K562 (cell line): ENCODE measurements around the gene SMG6. TPM values are rescaled to one million over a fixed set of nuclear protein-coding genes. Genes with fewer than 3 reads are reported as not detected.

ENCODE experiments used
- ATAC-seq: fragments of 200-7000 bp; cut with Tn5 transposase; 3 replicates; pipeline ENCODE4 v1.9.1; 2020; ENCODE audit warnings: moderate library complexity
- BruUV-seq: library from RNA; stranded (reverse); fragments of 400-500 nt; replicated peaks from 2 replicates; lab custom pipeline; 2021; lab: Mats Ljungman, UMichigan
- CTCF ChIA-PET: fragments of 300-600 bp; formaldehyde crosslinking; extraction: SDS; loops from one replicate; lab custom pipeline; 2021; ENCODE audit warnings: low intra/inter-chr PET ratio; lab: Yijun Ruan, JAX
- POLR2A ChIA-PET: fragments of 300-600, 350-650 bp; sonication (Branson Sonifier 250); formaldehyde crosslinking; extraction: SDS; loops from one replicate; lab custom pipeline; 2021; ENCODE audit warnings: antibody characterized with exemption, inconsistent platforms; lab: Yijun Ruan, JAX
- DNase-seq, 4 experiments: peaks; one replicate each; pipeline versions ENCODE4 v3.0.0 to v3.0.0-alpha.2; 2011 to 2018; ENCODE audit warnings: low spot score in 3 of 4, mixed read lengths in 3 of 4; ENCODE audit errors: extremely low read depth in 1 of 4
- FAIRE-seq: peaks from 2 replicates; lab custom pipeline; 2011; peaks lifted over from hg19 to GRCh38; lab: Jason Lieb, UNC
- H2AFZ ChIP-seq: 2 replicates; pipeline ENCODE4 v1.6.0; 2011; ENCODE audit warnings: low read depth, low read length, control low read depth, inconsistent platforms
- H3K27ac ChIP-seq: fragments of 200-600 bp; 3 replicates; pipeline ENCODE4 v1.8.0; 2011; ENCODE audit warnings: low read depth, mild to moderate bottlenecking, control low read depth, inconsistent platforms, low read length, moderate library complexity, mixed read lengths; ENCODE audit errors: extremely low read depth
- H3K27me3 ChIP-seq, 2 experiments: fragments of 300-600 bp in 1 of 2; 2 replicates in 1 of 2; 3 replicates in 1 of 2; pipeline versions ENCODE4 v1.6.0 to v1.8.0; 2011; ENCODE audit warnings: inconsistent platforms in 2 of 2, low read length in 2 of 2, mild to moderate bottlenecking in 1 of 2, mixed read lengths in 1 of 2, moderate library complexity in 1 of 2; ENCODE audit not compliant: control insufficient read depth in 2 of 2, insufficient read depth in 2 of 2
- H3K36me3 ChIP-seq: fragments of 300-600 bp; 3 replicates; pipeline ENCODE4 v1.8.0; 2011; ENCODE audit warnings: mild to moderate bottlenecking, low read length, inconsistent platforms; ENCODE audit not compliant: control insufficient read depth, insufficient read depth
- H3K4me1 ChIP-seq, 2 experiments: fragments of 200-600 bp in 1 of 2; replicated peaks in 1 of 2; 2 replicates in 1 of 2; 3 replicates in 1 of 2; pipeline versions ENCODE4 v1.5.1 to v1.8.0; 2011; ENCODE audit warnings: inconsistent platforms in 2 of 2, low read length in 2 of 2, mild to moderate bottlenecking in 1 of 2, mixed read lengths in 1 of 2, moderate library complexity in 1 of 2; ENCODE audit not compliant: control insufficient read depth in 2 of 2, insufficient read depth in 2 of 2
- H3K4me2 ChIP-seq: 2 replicates; pipeline ENCODE4 v1.6.1; 2011; ENCODE audit warnings: low read length, control low read depth, inconsistent platforms, mixed read lengths; ENCODE audit not compliant: insufficient read depth
- H3K4me3 ChIP-seq: fragments of 200-600 bp; sonication (generic), shearing (Covaris generic); 2 replicates; pipeline ENCODE4 v1.5.1; 2016; ENCODE audit warnings: control low read depth, inconsistent platforms
- H3K79me2 ChIP-seq: fragments of 200-600 bp; 3 replicates; pipeline ENCODE4 v1.8.0; 2011; ENCODE audit warnings: low read length, inconsistent platforms; ENCODE audit not compliant: control insufficient read depth, insufficient read depth
- H3K9ac ChIP-seq, 2 experiments: 2 replicates each; pipeline versions ENCODE4 v1.6.0 to v1.6.1; 2011; ENCODE audit warnings: low read depth in 2 of 2, low read length in 2 of 2, control low read depth in 1 of 2, inconsistent platforms in 1 of 2, mild to moderate bottlenecking in 1 of 2, mixed read lengths in 1 of 2; ENCODE audit not compliant: insufficient read depth in 1 of 2
- H3K9me1 ChIP-seq: one replicate; pipeline ENCODE4 v1.6.0; 2011; ENCODE audit warnings: inconsistent platforms, mild to moderate bottlenecking, low read length, moderate library complexity; ENCODE audit not compliant: control insufficient read depth, insufficient read depth
- H3K9me3 ChIP-seq: replicated peaks from 2 replicates; pipeline ENCODE4 v1.5.1; 2011; ENCODE audit warnings: low read depth, low read length, inconsistent platforms; ENCODE audit not compliant: control insufficient read depth, insufficient read depth
- H4K20me1 ChIP-seq: replicated peaks from 2 replicates; pipeline ENCODE4 v1.6.1; 2011; ENCODE audit warnings: low read length, inconsistent platforms, mixed read lengths; ENCODE audit not compliant: control insufficient read depth, insufficient read depth
- CHCHD3 ChIP-seq: fragments of 250-450 bp; sonication (Bioruptor Pico); IDR thresholded peaks from 2 replicates; pipeline ENCODE4 v2.1.2; 2022; ENCODE audit warnings: mild to moderate bottlenecking
- CTBP1 ChIP-seq: fragments of 450-650 bp; IDR thresholded peaks from 2 replicates; pipeline ENCODE4 v1.6.1; 2016; ENCODE audit warnings: borderline replicate concordance
- ELF1 ChIP-seq: fragments of 200-800 bp; sonication (Bioruptor generic); IDR thresholded peaks from 2 replicates; pipeline ENCODE4 v1.6.1; 2016; ENCODE audit warnings: missing genetic modification characterization, missing compliant biosample characterization
- POLR2A ChIP-seq: fragments of 450-650 bp; conservative IDR thresholded peaks from 2 replicates; pipeline ENCODE4 v1.6.1; 2016
- RBFOX2 ChIP-seq: fragments of 200-400 bp; formaldehyde crosslinking; IDR thresholded peaks from 2 replicates; pipeline ENCODE4 v1.6.1; 2017; ENCODE audit warnings: low read depth, mild to moderate bottlenecking, low read length, moderate library complexity
- WGBS: fragments of 100-300 bp; shearing (Covaris generic); methylation state at CpG from one replicate; pipeline ENCODE4 v1.1.6; 2016; ENCODE audit warnings: low coverage, mixed read lengths; ENCODE audit not compliant: insufficient coverage; ENCODE audit errors: missing lambda C conversion rate; 5-methylcytosine and 5-hydroxymethylcytosine counted together
- in situ Hi-C: fragments of 300-500 bp; cut with MboI; formaldehyde crosslinking; loops from 4 replicates; pipeline ENCODE4 v1.15.0; 2018; ENCODE audit warnings: inconsistent platforms, mixed read lengths
- intact Hi-C: fragments of 100-400 bp; cut with micrococcal nuclease; formaldehyde crosslinking; loops from 2 replicates; pipeline ENCODE4 v1.14.2; 2022
- polyA plus RNA-seq, 8 experiments: library from polyadenylated mRNA; depleted of rRNA in 4 of 8; stranded (reverse) in 5 of 8; unstranded in 3 of 8; fragments of >200 nt; fragmentation: Nextera tagmentation in 2 of 8; fragmentation: Illumina TruSeq in 1 of 8; extraction: Ambion mirVana in 2 of 8; extraction: Trizol in 1 of 8; gene quantifications; 2 replicates each; pipeline versions ENCODE4 v1.2.1 to v1.2.3, GENCODE V29; 2011 to 2014; ENCODE audit warnings: inconsistent platforms in 1 of 8, missing spikeins in 1 of 8
- total RNA-seq, 7 experiments: library from RNA; depleted of rRNA in 6 of 7; stranded (reverse); fragments of >200 nt in 6 of 7; fragmentation: Illumina TruSeq in 2 of 7; extraction: Trizol in 2 of 7; gene quantifications; 2 replicates each; pipeline versions ENCODE4 v1.2.1 to v1.2.3, GENCODE V29; 2011 to 2021; ENCODE audit warnings: low replicate concordance in 1 of 7

The SMG6 gene
- total and polyA plus RNA-seq, 9 of the 15 experiments (the other 6 are each of a cell fraction or from before 2014, with no cell fraction given): 0.44 to 13.9 (median 6.0) TPM

DNA sequence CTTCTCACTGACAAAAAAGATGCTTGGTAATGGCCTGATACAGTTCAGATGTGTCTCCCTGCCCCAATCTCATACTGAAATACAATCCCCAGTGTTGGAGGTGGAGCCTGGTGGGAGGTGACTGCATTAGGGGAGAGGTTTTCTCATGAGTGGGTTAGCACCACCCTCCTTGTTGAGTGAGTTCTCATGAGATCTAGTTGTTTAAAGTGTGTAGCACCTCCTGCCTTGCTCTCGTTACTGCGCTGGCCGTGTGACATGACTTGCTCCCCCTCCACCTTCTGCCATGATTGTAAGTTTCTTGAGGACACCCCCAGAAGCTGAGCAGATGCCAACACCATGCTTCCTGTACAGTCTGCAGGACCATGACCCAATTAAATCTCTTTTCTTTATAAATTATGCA lies 27.7 kb upstream of the SMG6 start:
- Histone ChIP-seq H3K36me3 (peaks cover 89% of the 10 kb centered on the region), H3K79me2 (peaks cover 68% of the 10 kb centered on the region), H3K4me1 (peaks cover under 1 to 14% of the 10 kb centered on the region in 2 experiments; a peak in 4 of 5 replicates), H4K20me1 (no peaks in the 10 kb centered on the region), H2AFZ (no peak overlapping the region), H3K4me3 (no peak overlapping the region), H3K9me1 (no peaks in the 10 kb centered on the region), H3K9me3 (no peaks in the 10 kb centered on the region; the same call in 1 of the 2 replicates), H3K27ac (no peak overlapping the region), H3K4me2 (no peak overlapping the region), H3K9ac (no peak overlapping the region), H3K27me3 (no peaks in the 10 kb centered on the region)
- CTCF ChIA-PET: no interaction called here
- ATAC-seq (no peak), DNase-seq (no peak), FAIRE-seq (no peak)
- POLR2A ChIA-PET: interaction anchor here (1.0 to 1.6 kb wide), 5 partner anchors 10 to 27 kb away, joined by 3 to 7 read pairs (median 6); partner anchors contain the start of genes SMG6 and SRR
- intact Hi-C loops (no loop called here), in situ Hi-C loops (no loop called here)
- 90% methylated on average over 3 of the region's 3 CpGs for WGBS
- TF ChIP-seq ELF1 (no peak), RBFOX2 (0 out of 2 replicates have a peak, but pooled peaks have one; percentile 15)
- no TSS peak for BruUV-seq

- H2AFZ ChIP-seq: no peak overlapping the region
- peaks cover 4% of the 10 kb centered on the region; the same call in 1 of the 3 replicates for H3K79me2 ChIP-seq
- H3K9ac ChIP-seq: no peak overlapping the region
- in situ Hi-C loops (no loop called here), intact Hi-C loops (no loop called here)
- no peaks in the 10 kb centered on the region for H3K27me3 ChIP-seq
- H3K4me2 ChIP-seq: no peak overlapping the region
- no peaks in the 10 kb centered on the region for H3K9me3 ChIP-seq
- H3K9me1 ChIP-seq: no peaks in the 10 kb centered on the region
- DNase-seq (no peak), ATAC-seq (no peak), FAIRE-seq (no peak)
- CTCF ChIA-PET: no interaction called here
- H3K4me1 ChIP-seq: no peaks in the 10 kb centered on the region
- no peak overlapping the region for H3K4me3 ChIP-seq
- peaks cover 58% of the 10 kb centered on the region for H3K36me3 ChIP-seq
- WGBS: 65% methylated on average over 2 of the region's 2 CpGs
- POLR2A ChIA-PET: interaction anchor here (1.3 to 1.4 kb wide), 2 partner anchors 9 to 12 kb away, joined by 3 to 5 read pairs; partner anchors contain the start of gene TSR1
- BruUV-seq: no TSS peak
- no peak overlapping the region for H3K27ac ChIP-seq
- no peak for TF ChIP-seq CTBP1
- no peak for TF ChIP-seq CHCHD3 (CRISPR knock-in tag)
- 0 out of 2 replicates have a peak, but pooled peaks have one; percentile 21 for TF ChIP-seq POLR2A
- no peaks in the 10 kb centered on the region for H4K20me1 ChIP-seq
Measured at GRCh38 chr17:2323629-2324314, 20.2 kb upstream of the SMG6 start.
